Naive thymus-derived CD8-positive, alpha-beta T cell (primary cell): ENCODE results near the gene C1QA. TPM values are rescaled to one million over a fixed set of nuclear protein-coding genes. Genes with fewer than 3 reads are reported as not detected.
"Not testable (repeated sequence)": the region's sequence is repeated elsewhere in the genome, so short reads cannot be mapped to it uniquely, and the experiment has no call there.

ENCODE experiments used
- ATAC-seq, 2 donors: fragments of 150-1000 bp; cut with Tn5 transposase in 1 of 2; sonication (Bioruptor Pico), chemical (Tn5 transposase) in 1 of 2; 1 replicate in 1 of 2; 2 replicates in 1 of 2; pipeline ENCODE4 v1.10.0; 2021; ENCODE audit warnings: mild to moderate bottlenecking in 2 of 2, moderate library complexity in 2 of 2
- POLR2A ChIA-PET: fragments of 350-600 bp; sonication (Branson Sonifier 250); formaldehyde crosslinking; loops from one replicate; lab custom pipeline; 2021; ENCODE audit warnings: antibody characterized with exemption; lab: Charles Lee
- DNase-seq, 10 donors: peaks; one replicate each; pipeline versions ENCODE4 v3.0.0 to v3.0.0-alpha.2; 2020 to 2022
- H3K27ac Mint-ChIP-seq, 10 donors: one replicate each; pipeline ENCODE4 v1.8.0; 2020 to 2022; ENCODE audit warnings: mild to moderate bottlenecking in 10 of 10, mixed read lengths in 10 of 10, moderate library complexity in 4 of 10, inconsistent platforms in 1 of 10
- H3K27me3 Mint-ChIP-seq, 5 donors: one replicate each; pipeline ENCODE4 v1.8.0; 2021 to 2022; ENCODE audit warnings: mixed read lengths in 5 of 5
- H3K36me3 Mint-ChIP-seq, 3 donors: one replicate each; pipeline ENCODE4 v1.8.0; 2020 to 2022; ENCODE audit warnings: mixed read lengths in 3 of 3, mild to moderate bottlenecking in 2 of 3, inconsistent platforms in 1 of 3
- H3K4me1 Mint-ChIP-seq, 4 donors: one replicate each; pipeline ENCODE4 v1.8.0; 2021 to 2022; ENCODE audit warnings: mixed read lengths in 4 of 4
- H3K4me3 Mint-ChIP-seq, 10 donors: one replicate each; pipeline ENCODE4 v1.8.0; 2020 to 2022; ENCODE audit warnings: mild to moderate bottlenecking in 10 of 10, mixed read lengths in 10 of 10, moderate library complexity in 6 of 10, inconsistent platforms in 1 of 10
- H3K9me3 Mint-ChIP-seq, 9 donors: one replicate each; pipeline ENCODE4 v1.8.0; 2020 to 2022; ENCODE audit warnings: mixed read lengths in 9 of 9, mild to moderate bottlenecking in 3 of 9, inconsistent platforms in 1 of 9, moderate library complexity in 1 of 9
- polyA plus RNA-seq, 3 donors: library from polyadenylated mRNA; unstranded; fragments of 300-500 nt; fragmentation: Illumina TruSeq; gene quantifications; one replicate each; pipeline ENCODE4 v1.2.3, GENCODE V29; 2021
- total RNA-seq, 8 experiments: library from RNA in 2 of 8; stranded (reverse) in 2 of 8; gene quantifications; one replicate each; pipeline ENCODE4 v1.2.3 and lab custom pipeline; 2021 to 2026

The C1QA gene
- total and polyA plus RNA-seq, 5 experiments from 2014 or later, result 0.55 to 0.66 TPM; not detected in 3

DNA sequence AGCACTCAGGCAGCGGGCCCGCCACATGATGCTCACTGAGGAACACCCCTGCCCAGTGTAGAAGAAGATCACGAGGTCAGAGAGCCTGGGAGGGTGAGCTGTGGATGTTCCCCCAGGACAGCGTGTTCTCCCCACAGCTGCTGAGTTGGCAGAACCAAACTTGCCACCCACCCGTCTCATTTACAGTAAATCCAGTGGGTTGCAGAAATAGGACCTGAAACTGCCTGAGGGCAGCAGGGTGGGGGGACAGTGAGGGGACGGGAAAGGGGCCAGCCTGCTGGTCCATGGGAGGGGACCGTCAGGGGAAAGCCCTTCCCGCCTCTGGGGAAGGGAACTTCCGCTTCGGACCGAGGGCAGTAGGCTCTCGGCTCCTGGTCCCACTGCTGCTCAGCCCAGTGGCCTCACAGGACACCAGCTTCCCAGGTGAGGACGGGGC, 16.5 kb downstream of the C1QA start, which contains the start of gene C1QB:
C1QB (plus strand) TSS at position 356 of the 436 bp plus-strand sequence. CDS start 6,227 bp downstream, outside the sequence.
- Mint-ChIP-seq H3K4me1 (no peaks in the 10 kb centered on the region), H3K36me3 (no peaks in the 10 kb centered on the region), H3K27me3 (peaks cover 5 to 33% (median 13%) of the 10 kb centered on the region in 5 donors), H3K27ac (peak within 1 kb of the TSS in 1 of 10 donors; percentile 75), H3K4me3 (no peak within 1 kb of the TSS), H3K9me3 (no peaks in the 10 kb centered on the region)
- no peak for DNase-seq
- POLR2A ChIA-PET, result no interaction called here
- no peak for ATAC-seq

DNA sequence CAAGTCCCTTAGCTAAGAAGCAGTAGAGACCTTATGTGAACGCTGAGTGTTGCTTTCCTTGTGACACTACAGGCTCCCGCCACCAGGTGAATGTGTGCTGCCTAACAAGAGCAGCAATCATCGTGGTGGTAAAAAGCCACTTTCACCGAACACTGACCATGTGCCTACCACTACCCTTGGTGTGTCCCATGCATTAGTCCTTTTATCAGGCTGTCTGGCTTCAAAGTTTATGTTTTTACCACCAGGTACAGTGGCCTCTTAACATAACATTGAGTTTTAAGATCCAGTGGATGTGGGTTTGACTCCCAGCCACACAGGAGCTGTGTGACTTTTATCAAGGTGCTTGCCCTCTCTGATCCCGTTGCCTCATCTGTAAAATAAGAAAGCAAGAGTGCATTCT, 18.3 kb downstream of the C1QA start:
- POLR2A ChIA-PET, result no interaction called here
- Mint-ChIP-seq H3K36me3 (no peaks in the 10 kb centered on the region), H3K4me1 (no peaks in the 10 kb centered on the region), H3K27ac (no peak overlapping the region), H3K27me3 (peaks cover 9 to 48% (median 18%) of the 10 kb centered on the region in 5 donors), H3K9me3 (no peaks in the 10 kb centered on the region), H3K4me3 (no peak overlapping the region)
- no peak for DNase-seq
- no peak for ATAC-seq

DNA sequence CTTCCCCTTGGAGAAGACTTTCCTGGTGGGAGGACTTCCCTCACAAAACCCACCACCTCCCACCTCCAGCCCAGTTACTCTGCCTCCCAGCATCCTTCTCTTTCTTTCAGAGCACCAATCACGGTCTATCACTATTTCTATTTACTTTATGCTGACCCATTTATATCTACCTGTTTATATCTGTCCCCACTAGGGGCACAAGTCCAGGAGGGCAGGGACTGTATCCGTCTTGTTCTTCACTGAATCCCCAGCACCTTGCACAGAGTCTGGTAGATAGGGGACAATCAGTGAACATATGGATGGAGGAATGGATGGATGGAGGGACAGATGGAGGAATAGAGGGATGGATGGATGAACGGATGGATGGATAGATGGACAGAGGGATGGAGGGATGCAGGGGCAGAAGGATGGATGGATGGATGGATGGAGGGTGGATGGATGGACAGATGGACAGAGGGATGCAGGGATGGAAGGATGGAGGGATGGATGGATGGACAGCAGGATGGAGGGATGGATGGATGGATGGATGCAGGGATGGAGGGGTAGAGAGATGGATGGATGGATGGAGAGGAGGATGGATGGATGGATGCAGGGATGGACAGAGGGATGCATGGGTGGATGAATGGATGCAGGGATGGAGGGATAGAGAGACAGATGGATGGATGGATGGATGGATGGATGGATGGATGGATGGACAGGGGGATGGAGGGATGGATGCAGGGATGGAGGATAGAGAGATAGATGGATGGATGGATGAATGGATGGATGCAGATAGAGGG, 22.1 kb downstream of the C1QA start:
- no peaks in the 10 kb centered on the region for H3K4me1 Mint-ChIP-seq
- H3K36me3 Mint-ChIP-seq, result no peaks in the 10 kb centered on the region
- no peak for ATAC-seq
- H3K4me3 Mint-ChIP-seq, result no peak overlapping the region
- H3K9me3 Mint-ChIP-seq, result no peaks in the 10 kb centered on the region
- H3K27ac Mint-ChIP-seq, result peak overlapping the region in 1 of 10 donors; percentile 10
- POLR2A ChIA-PET, result no interaction called here
- peaks cover 11 to 48% (median 17%) of the 10 kb centered on the region in 5 donors for H3K27me3 Mint-ChIP-seq
- no peak for DNase-seq

DNA sequence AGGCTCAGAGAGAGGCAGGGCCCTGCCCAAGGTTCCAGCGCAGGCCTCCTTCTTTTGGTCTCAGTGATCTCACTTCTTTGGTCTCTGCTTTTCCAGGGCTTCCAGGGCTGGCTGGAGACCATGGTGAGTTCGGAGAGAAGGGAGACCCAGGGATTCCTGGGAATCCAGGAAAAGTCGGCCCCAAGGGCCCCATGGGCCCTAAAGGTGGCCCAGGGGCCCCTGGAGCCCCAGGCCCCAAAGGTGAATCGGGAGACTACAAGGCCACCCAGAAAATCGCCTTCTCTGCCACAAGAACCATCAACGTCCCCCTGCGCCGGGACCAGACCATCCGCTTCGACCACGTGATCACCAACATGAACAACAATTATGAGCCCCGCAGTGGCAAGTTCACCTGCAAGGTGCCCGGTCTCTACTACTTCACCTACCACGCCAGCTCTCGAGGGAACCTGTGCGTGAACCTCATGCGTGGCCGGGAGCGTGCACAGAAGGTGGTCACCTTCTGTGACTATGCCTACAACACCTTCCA, 24.4 kb downstream of the C1QA start:
- H3K27me3 Mint-ChIP-seq, result peaks cover 9 to 52% (median 18%) of the 10 kb centered on the region in 5 donors
- no peak overlapping the region for H3K27ac Mint-ChIP-seq
- no peaks in the 10 kb centered on the region for H3K4me1 Mint-ChIP-seq

DNA sequence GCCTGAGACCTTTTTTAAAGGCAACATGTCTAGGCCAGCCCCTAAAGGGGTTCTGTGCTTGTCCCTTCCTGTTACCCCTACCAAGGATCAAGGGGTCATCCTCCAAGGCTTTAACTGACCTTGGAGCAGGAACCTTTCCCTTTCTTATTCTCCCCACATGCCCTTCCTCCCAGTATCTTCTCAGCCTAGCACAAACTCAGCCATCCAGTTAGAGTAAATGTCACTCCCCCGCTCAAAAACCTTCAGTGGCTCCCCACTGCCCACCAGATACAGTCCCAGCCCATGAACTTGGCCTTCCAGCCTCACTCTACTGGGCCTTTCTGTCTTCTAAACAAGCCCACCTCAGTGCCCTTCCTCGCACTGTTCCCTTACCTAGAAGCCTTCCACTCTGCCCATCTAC, 25.5 kb downstream of the C1QA start:
- DNase-seq (no peak), ATAC-seq (no peak)
- H3K27me3 Mint-ChIP-seq, result peaks cover 7 to 46% (median 18%) of the 10 kb centered on the region in 5 donors
- H3K4me3 Mint-ChIP-seq, result no peak overlapping the region
- H3K4me1 Mint-ChIP-seq, result no peaks in the 10 kb centered on the region
- peak overlapping the region in 1 of 10 donors; percentile 9 for H3K27ac Mint-ChIP-seq
- POLR2A ChIA-PET, result no interaction called here
- H3K9me3 Mint-ChIP-seq, result no peaks in the 10 kb centered on the region
- H3K36me3 Mint-ChIP-seq, result no peaks in the 10 kb centered on the region

More for the DNA sequence above, 24.4 kb downstream of the C1QA start:
- Mint-ChIP-seq H3K4me3 (no peak overlapping the region), H3K36me3 (no peaks in the 10 kb centered on the region), H3K9me3 (no peaks in the 10 kb centered on the region)
- ATAC-seq, result no peak
- POLR2A ChIA-PET, result no interaction called here
- DNase-seq, result no peak

DNA sequence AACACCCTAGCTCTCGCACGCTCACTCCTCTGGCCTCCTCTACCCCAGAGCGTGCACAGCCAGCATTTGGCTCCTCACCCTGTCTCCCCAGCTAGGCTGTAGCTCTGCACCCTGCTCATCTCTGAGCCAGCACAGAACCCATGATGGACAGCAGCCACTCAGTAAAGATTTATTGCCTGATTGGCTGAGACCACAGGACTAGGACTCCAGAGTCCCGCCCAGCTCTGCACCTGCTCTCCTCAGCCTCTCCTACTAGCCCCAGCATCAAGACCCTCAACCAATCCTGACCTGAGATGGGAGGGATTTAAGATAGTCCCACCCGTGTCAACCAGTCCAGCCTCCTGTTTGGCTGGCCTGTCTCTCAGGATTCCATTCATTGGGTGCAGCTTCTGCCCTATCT, 25.9 kb downstream of the C1QA start:
- Mint-ChIP-seq H3K4me3 (no peak overlapping the region), H3K27me3 (peaks cover 11 to 41% (median 18%) of the 10 kb centered on the region in 5 donors), H3K9me3 (no peaks in the 10 kb centered on the region), H3K27ac (peak overlapping the region in 1 of 10 donors; percentile 9), H3K4me1 (no peaks in the 10 kb centered on the region), H3K36me3 (no peaks in the 10 kb centered on the region)
- DNase-seq (no peak), ATAC-seq (peak in 1 of 2 donors; percentile 23)
- POLR2A ChIA-PET, result no interaction called here

DNA sequence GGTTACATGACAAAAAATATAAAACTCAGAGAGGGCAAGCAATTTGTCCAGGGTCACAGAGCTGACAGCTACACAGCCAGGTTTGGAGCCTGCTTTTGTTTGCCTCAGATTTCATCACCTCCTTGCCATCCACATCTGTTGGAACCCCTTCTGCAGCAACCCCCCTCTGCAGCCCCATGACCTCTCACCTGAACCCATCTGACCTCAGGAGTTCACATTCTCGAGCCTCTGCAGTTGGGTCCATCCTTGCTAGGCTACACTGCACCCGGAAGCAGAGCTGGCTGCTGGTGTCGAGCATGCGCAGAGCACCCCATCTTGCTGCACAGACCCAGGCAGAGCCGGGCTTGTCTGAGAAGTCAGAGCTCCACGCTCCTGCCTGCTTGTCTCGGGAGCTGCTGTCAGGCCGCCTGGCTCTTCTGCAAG, 26.6 kb downstream of the C1QA start:
- Mint-ChIP-seq H3K36me3 (no peaks in the 10 kb centered on the region), H3K4me1 (no peaks in the 10 kb centered on the region), H3K27me3 (peaks cover 14 to 43% (median 23%) of the 10 kb centered on the region in 5 donors), H3K9me3 (no peaks in the 10 kb centered on the region), H3K27ac (no peak overlapping the region), H3K4me3 (no peak overlapping the region)
- POLR2A ChIA-PET, result no interaction called here
- DNase-seq (no peak), ATAC-seq (no peak)

DNA sequence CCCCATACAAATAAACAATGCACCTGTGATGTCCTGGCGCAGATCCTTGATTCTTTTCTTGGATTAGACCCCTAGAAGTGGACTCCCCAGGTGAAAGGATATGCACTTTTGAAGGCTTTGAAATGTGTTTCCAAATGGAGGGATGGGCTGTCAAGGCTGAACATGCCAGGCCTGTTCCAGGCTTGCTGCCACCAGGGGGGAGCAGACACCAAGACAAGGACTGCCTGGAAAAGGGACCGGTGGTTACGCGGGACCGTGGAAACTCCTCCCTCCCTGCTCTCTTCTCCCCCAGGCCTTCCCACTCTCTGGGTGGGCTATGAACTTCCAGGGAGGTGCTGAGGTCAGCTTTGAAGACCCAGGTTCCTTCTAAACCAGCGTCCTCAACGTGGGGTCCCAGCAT, 29.3 kb downstream of the C1QA start:
- H3K27me3 Mint-ChIP-seq, result peaks cover 13 to 49% (median 25%) of the 10 kb centered on the region in 5 donors
- ATAC-seq (no peak), DNase-seq (no peak)
- H3K27ac Mint-ChIP-seq, result no peak overlapping the region
- POLR2A ChIA-PET, result no interaction called here
- H3K9me3 Mint-ChIP-seq, result no peaks in the 10 kb centered on the region
- H3K36me3 Mint-ChIP-seq, result no peaks in the 10 kb centered on the region
- no peaks in the 10 kb centered on the region for H3K4me1 Mint-ChIP-seq
- no peak overlapping the region for H3K4me3 Mint-ChIP-seq

DNA sequence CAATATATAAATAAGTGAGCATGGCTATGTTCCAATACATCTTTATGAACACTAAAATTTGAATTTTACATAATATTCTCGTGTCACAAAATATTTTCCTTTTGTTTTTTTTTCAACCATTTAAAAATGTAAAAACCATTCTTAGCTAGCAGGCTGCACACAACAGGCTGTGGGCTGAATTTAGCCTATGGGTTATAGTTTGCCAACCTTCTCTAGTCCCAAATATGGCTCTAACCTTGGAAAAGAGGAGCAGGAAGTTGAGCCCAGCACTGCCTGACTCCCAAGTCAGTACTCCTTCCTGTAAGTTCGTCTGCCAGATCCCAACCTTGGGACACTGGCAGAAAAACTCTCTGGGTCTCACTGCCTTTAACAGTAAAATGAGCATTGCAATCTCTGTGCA, 30.0 kb downstream of the C1QA start:
- no peaks in the 10 kb centered on the region for H3K36me3 Mint-ChIP-seq
- POLR2A ChIA-PET, result no interaction called here
- DNase-seq (no peak), ATAC-seq (no peak)
- H3K27ac Mint-ChIP-seq, result no peak overlapping the region
- peaks cover 13 to 55% (median 27%) of the 10 kb centered on the region in 5 donors for H3K27me3 Mint-ChIP-seq
- H3K4me3 Mint-ChIP-seq, result no peak overlapping the region
- H3K4me1 Mint-ChIP-seq, result no peaks in the 10 kb centered on the region
- H3K9me3 Mint-ChIP-seq, result no peaks in the 10 kb centered on the region

DNA sequence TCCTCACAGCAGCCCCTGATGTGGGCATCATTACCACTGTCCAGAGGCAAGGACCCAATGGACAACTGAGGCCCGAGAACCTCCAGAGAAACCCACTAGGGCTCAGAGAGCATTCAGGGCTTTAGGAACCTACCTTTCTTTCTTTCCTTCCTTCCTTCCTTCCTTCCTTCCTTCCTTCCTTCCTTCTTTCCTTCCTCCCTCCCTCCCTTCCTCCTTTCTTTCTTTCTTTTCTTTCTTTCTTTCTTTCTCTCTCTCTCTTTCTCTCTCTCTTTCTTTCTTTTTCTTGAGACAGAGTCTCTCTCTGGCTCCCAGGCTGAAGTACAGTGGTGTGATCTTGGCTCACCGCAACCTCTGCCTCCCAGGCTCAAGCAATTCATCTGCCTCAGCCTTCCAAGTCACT, 32.4 kb downstream of the C1QA start:
- ATAC-seq, DNase-seq, POLR2A ChIA-PET, H3K36me3 Mint-ChIP-seq, H3K4me1 Mint-ChIP-seq, H3K9me3 Mint-ChIP-seq, H3K4me3 Mint-ChIP-seq: not testable (repeated sequence)
- Mint-ChIP-seq H3K27me3 (peaks cover 18 to 63% (median 27%) of the 10 kb centered on the region in 5 donors), H3K27ac (peak overlapping the region in 1 of 10 donors; percentile 45)

DNA sequence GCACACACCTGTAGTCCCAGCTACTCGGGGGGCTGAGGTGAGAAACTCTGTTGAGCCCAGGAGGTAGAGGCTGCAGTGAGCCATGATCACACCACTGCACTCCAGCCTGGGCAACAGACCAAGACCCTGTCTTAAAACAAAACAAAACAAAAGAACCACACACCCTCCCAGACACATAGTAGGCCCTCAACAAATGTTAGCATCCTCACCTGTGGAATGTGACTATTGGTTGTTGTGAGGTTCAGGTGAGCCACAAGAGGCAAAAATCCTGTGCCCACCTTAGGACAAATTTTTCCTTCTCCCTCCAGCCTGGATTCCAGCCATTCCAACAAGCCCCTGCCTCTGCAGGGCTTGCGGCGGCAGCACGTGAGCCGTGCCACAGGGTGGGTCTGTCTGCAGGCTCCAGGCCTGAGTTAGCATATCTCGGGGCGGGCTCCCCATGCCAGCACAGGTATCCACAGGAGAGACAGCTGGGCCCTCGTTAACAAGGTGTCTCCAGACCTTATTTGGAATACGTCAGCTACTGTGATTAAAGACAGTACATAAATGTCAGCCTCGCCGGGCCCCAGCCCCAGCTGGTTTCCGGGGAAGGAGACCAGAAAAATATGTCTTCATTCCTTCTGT, 34.0 kb downstream of the C1QA start:
- ATAC-seq, result no peak
- H3K36me3 Mint-ChIP-seq, result no peaks in the 10 kb centered on the region
- DNase-seq, result no peak
- no peak overlapping the region for H3K4me3 Mint-ChIP-seq
- H3K27me3 Mint-ChIP-seq, result peaks cover 21 to 65% (median 34%) of the 10 kb centered on the region in 5 donors
- H3K9me3 Mint-ChIP-seq, result no peaks in the 10 kb centered on the region
- H3K27ac Mint-ChIP-seq, result no peak overlapping the region
- no peaks in the 10 kb centered on the region for H3K4me1 Mint-ChIP-seq
- POLR2A ChIA-PET, result no interaction called here

DNA sequence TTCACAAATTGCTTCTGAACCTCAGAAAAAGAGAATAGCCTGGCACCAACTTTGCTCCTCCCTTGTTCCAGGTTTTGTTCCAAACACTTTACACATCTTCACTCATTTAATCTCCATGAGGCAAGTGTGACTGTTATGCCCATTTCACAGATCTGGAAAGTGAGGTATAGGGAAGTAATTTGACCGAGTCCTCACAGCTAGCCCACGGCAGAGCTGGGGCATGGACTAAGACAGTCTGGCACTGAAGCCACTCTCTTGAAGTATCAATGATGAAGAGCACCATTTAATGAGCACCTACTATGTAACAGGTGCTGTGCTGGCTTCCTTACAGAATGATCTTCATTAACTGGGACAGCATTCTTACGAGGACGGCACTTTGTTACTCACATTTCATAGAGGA, 35.6 kb downstream of the C1QA start:
- POLR2A ChIA-PET, result no interaction called here
- Mint-ChIP-seq H3K27me3 (peaks cover 21 to 69% (median 34%) of the 10 kb centered on the region in 5 donors), H3K4me1 (no peaks in the 10 kb centered on the region), H3K9me3 (no peaks in the 10 kb centered on the region), H3K36me3 (no peaks in the 10 kb centered on the region), H3K4me3 (no peak overlapping the region), H3K27ac (no peak overlapping the region)
- ATAC-seq (no peak), DNase-seq (no peak)
